Measurements from ENCODE around the gene HHIPL1.

Gene HHIPL1

DNA sequence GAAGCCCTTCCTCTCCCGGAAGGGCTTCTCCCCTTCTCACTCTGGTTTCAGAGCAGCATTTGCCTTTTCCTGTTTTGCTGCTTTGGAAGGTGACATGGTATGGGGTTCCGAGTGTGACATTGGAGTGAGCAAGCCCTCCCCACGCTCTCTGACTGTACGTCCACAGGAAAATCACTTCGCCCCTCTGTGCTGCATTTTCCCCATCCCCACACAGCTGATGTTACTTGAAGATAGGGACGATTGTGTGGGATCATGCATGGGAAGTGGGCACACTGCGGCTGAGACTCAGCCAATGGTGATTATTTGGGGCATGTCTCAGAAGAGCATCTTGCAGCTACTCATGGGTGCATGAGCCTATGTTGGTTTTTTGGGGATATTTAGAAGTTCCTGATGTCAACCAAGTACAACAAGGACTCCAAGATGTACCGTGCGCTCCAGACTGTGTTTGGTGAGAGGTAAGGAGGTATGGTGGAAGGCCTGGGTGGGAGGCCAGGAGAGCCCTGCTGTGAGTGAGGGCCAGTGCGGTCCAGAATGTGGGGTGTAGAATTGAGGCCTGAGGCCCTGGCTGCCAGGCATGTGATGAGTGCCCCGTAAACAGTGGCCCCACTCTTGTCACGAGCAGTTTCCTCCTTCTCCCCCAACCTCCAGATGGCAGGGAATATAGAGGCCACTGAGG is 54.3 kb downstream of the HHIPL1 start:
- no peak for DNase-seq
- no peak overlapping the region for H3K4me2 ChIP-seq (ENCODE audit: insufficient read depth, low read length)
- H3K27ac ChIP-seq (ENCODE audit: low read length) = no peak overlapping the region
- no peak for ATAC-seq (ENCODE audit: insufficient read depth, low read depth)
- H3K4me3 ChIP-seq (ENCODE audit: low read depth in 1 of 2, low read length in 2 of 2) = no peak overlapping the region
- H3K9me3 ChIP-seq (ENCODE audit: insufficient read depth, low read length, severe bottlenecking) = peaks cover 14% of the 10 kb centered on the region
- TF ChIP-seq EZH2 (IDR thresholded peaks at IDR 0.05; ENCODE audit: borderline replicate concordance, low read depth, low read length, severe bottlenecking) = no peak
- TF ChIP-seq CTCF (IDR thresholded peaks at IDR 0.05; ENCODE audit: borderline replicate concordance, extremely low read depth, low read length, poor library complexity, severe bottlenecking) = no peak
- no peak overlapping the region for H2AFZ ChIP-seq (ENCODE audit: low read depth, low read length)
- H3K27me3 ChIP-seq (ENCODE audit: insufficient read depth, low read length, poor library complexity) = peaks cover 2% of the 10 kb centered on the region
- H3K4me1 ChIP-seq (ENCODE audit: insufficient read depth, low read length) = no peaks in the 10 kb centered on the region
- peaks cover 4% of the 10 kb centered on the region; the same call in 1 of the 2 replicates for H4K20me1 ChIP-seq (ENCODE audit: insufficient read depth, low read length)
- no peak overlapping the region for H3K9ac ChIP-seq (ENCODE audit: low read depth, low read length)
- H3K79me2 ChIP-seq (ENCODE audit: insufficient read depth, low read length) = no peaks in the 10 kb centered on the region
- H3K36me3 ChIP-seq (ENCODE audit: insufficient read depth, low read length) = no peaks in the 10 kb centered on the region

GRCh38 chr14:99699861-99700260 is 54.9 kb downstream of the HHIPL1 start:
- Histone ChIP-seq H3K4me1 (ENCODE audit: insufficient read depth, low read length) (no peaks in the 10 kb centered on the region), H3K27ac (ENCODE audit: low read length) (no peak overlapping the region), H3K4me2 (ENCODE audit: insufficient read depth, low read length) (no peak overlapping the region), H3K9ac (ENCODE audit: low read depth, low read length) (no peak overlapping the region), H3K4me3 (ENCODE audit: low read depth in 1 of 2, low read length in 2 of 2) (no peak overlapping the region), H3K36me3 (ENCODE audit: insufficient read depth, low read length) (no peaks in the 10 kb centered on the region), H3K79me2 (ENCODE audit: insufficient read depth, low read length) (no peaks in the 10 kb centered on the region), H4K20me1 (ENCODE audit: insufficient read depth, low read length) (peaks cover 4% of the 10 kb centered on the region; the same call in 1 of the 2 replicates), H2AFZ (ENCODE audit: low read depth, low read length) (no peak overlapping the region), H3K9me3 (ENCODE audit: insufficient read depth, low read length, severe bottlenecking) (peaks cover 19% of the 10 kb centered on the region), H3K27me3 (ENCODE audit: insufficient read depth, low read length, poor library complexity) (no peaks in the 10 kb centered on the region)
- TF ChIP-seq EZH2 (IDR thresholded peaks at IDR 0.05; ENCODE audit: borderline replicate concordance, low read depth, low read length, severe bottlenecking) (no peak), CTCF (IDR thresholded peaks at IDR 0.05; ENCODE audit: borderline replicate concordance, extremely low read depth, low read length, poor library complexity, severe bottlenecking) (no peak)
- ATAC-seq (ENCODE audit: insufficient read depth, low read depth) = no peak
- DNase-seq = no peak

- H3K4me2 ChIP-seq (ENCODE audit: insufficient read depth, low read length) = no peak overlapping the region
- DNase-seq = no peak
- TF ChIP-seq CTCF (IDR thresholded peaks at IDR 0.05; ENCODE audit: borderline replicate concordance, extremely low read depth, low read length, poor library complexity, severe bottlenecking) = no peak
- TF ChIP-seq EZH2 (IDR thresholded peaks at IDR 0.05; ENCODE audit: borderline replicate concordance, low read depth, low read length, severe bottlenecking) = no peak
- no peaks in the 10 kb centered on the region for H3K36me3 ChIP-seq (ENCODE audit: insufficient read depth, low read length)
- H3K27me3 ChIP-seq (ENCODE audit: insufficient read depth, low read length, poor library complexity) = no peaks in the 10 kb centered on the region
- no peaks in the 10 kb centered on the region for H3K79me2 ChIP-seq (ENCODE audit: insufficient read depth, low read length)
- H2AFZ ChIP-seq (ENCODE audit: low read depth, low read length) = no peak overlapping the region
- H3K9ac ChIP-seq (ENCODE audit: low read depth, low read length) = no peak overlapping the region
- no peak overlapping the region for H3K27ac ChIP-seq (ENCODE audit: low read length)
- H3K9me3 ChIP-seq (ENCODE audit: insufficient read depth, low read length, severe bottlenecking) = peaks cover 20% of the 10 kb centered on the region
- no peak for ATAC-seq (ENCODE audit: insufficient read depth, low read depth)
- H3K4me1 ChIP-seq (ENCODE audit: insufficient read depth, low read length) = no peaks in the 10 kb centered on the region
- H4K20me1 ChIP-seq (ENCODE audit: insufficient read depth, low read length) = peaks cover 4% of the 10 kb centered on the region; the same call in 1 of the 2 replicates
- H3K4me3 ChIP-seq (ENCODE audit: low read depth in 1 of 2, low read length in 2 of 2) = no peak overlapping the region
Measured at GRCh38 chr14:99700379-99700778, 55.5 kb downstream of the HHIPL1 start.
